ENCODE results near the gene TMEM161A. TPM values are rescaled to one million over a fixed set of nuclear protein-coding genes. Genes with fewer than 3 reads are reported as not detected.

Gene TMEM161A
- 14.2 and 21.9 TPM in 2 replicates for total RNA-seq

GRCh38 chr19:19138109-19138981 is at the start of gene TMEM161A:
Gene TMEM161A (minus strand): TSS chr19:19138478. CDS start chr19:19138428, 50 bp downstream.

GRCh38 chr19:19170053-19170872 is 32.0 kb upstream of the TMEM161A start, which contains the start of gene MEF2B:
Gene MEF2B (minus strand): TSS chr19:19170263. CDS start chr19:19150735, 19,528 bp downstream.

Other genes starting within 250 kb of the TMEM161A start
- gene CERS1, start 242.3 kb downstream of the TMEM161A start, total RNA-seq, result 2.3 and 3.9 TPM in 2 replicates
- gene COPE, start 219.1 kb downstream of the TMEM161A start, total RNA-seq, result 219 and 252 TPM in 2 replicates
- gene DDX49, start 218.8 kb downstream of the TMEM161A start, total RNA-seq, result 52.6 and 56.6 TPM in 2 replicates
- gene HOMER3, start 197.3 kb downstream of the TMEM161A start, total RNA-seq, result 163 and 165 TPM in 2 replicates
- gene SUGP2, start 105.0 kb downstream of the TMEM161A start, total RNA-seq, result 30.4 and 39.9 TPM in 2 replicates
- 46.2 and 48.7 TPM in 2 replicates for gene ARMC6, start 104.9 kb downstream of the TMEM161A start, total RNA-seq
- gene SLC25A42, start 74.5 kb downstream of the TMEM161A start, total RNA-seq, result 4.3 and 4.6 TPM in 2 replicates
- gene MEF2B, start 31.8 kb upstream of the TMEM161A start, total RNA-seq, result 0.33 TPM in 1 of 2 replicates, not detected in the other
- 16.6 and 16.7 TPM in 2 replicates for gene BORCS8, start 53.7 kb upstream of the TMEM161A start, total RNA-seq
- gene RFXANK, start 53.8 kb upstream of the TMEM161A start, total RNA-seq, result 80.8 and 99.9 TPM in 2 replicates
- gene NR2C2AP, start 64.9 kb upstream of the TMEM161A start, total RNA-seq, result 11.4 and 11.5 TPM in 2 replicates
- gene NCAN, start 73.5 kb upstream of the TMEM161A start, total RNA-seq, result not detected in 2 replicates
- gene TM6SF2, start 134.8 kb upstream of the TMEM161A start, total RNA-seq, result not detected in 2 replicates
- gene SUGP1, start 182.0 kb upstream of the TMEM161A start, total RNA-seq, result 37.7 and 40.8 TPM in 2 replicates
- gene MAU2, start 182.4 kb upstream of the TMEM161A start, total RNA-seq, result 44.4 and 45.1 TPM in 2 replicates

All from vein endothelial cell (primary cell).